Esophagus muscularis mucosa (tissue), 4 donors: ENCODE data around the gene ADAMTS6. TPM values are rescaled to one million over a fixed set of nuclear protein-coding genes. Genes with fewer than 3 reads are reported as not detected.

Experiments used
- DNase-seq: peaks from one replicate; pipeline ENCODE4 v3.0.0-alpha.2; 2017; ENCODE audit errors: extremely low spot score
- H3K27ac ChIP-seq, 4 donors: fragments of 200-600 bp; sonication (generic); replicated peaks in 1 of 4; 1 replicate in 3 of 4; 2 replicates in 1 of 4; pipeline ENCODE4 v1.5.1; 2016 to 2019; ENCODE audit warnings: mild to moderate bottlenecking in 1 of 4
- H3K27me3 ChIP-seq, 4 donors: fragments of 200-600 bp; sonication (generic); one replicate each; pipeline versions ENCODE4 v1.5.1 to v1.6.0; 2016 to 2019
- H3K36me3 ChIP-seq, 4 donors: fragments of 200-600 bp; sonication (generic); one replicate each; pipeline ENCODE4 v1.5.1; 2016 to 2019
- H3K4me1 ChIP-seq, 4 donors: fragments of 200-600 bp; sonication (generic); one replicate each; pipeline ENCODE4 v1.5.1; 2016 to 2019
- H3K4me3 ChIP-seq, 4 donors: fragments of 200-600 bp; sonication (generic); 1 replicate in 2 of 4; 2 replicates in 2 of 4; pipeline ENCODE4 v1.5.1; 2016 to 2019; ENCODE audit warnings: mild to moderate bottlenecking in 4 of 4, moderate library complexity in 1 of 4
- H3K9me3 ChIP-seq, 4 donors: fragments of 200-600 bp; sonication (generic); 1 replicate in 3 of 4; 2 replicates in 1 of 4; pipeline ENCODE4 v1.5.1; 2016 to 2019
- CTCF ChIP-seq, 3 experiments: fragments of 200-600 bp in 2 of 3; fragments of 450-650 bp in 1 of 3; sonication (generic) in 2 of 3; IDR thresholded peaks; one replicate each; pipeline ENCODE4 v1.5.1; 2017 to 2019; ENCODE audit warnings: antibody characterized with exemption in 3 of 3, mild to moderate bottlenecking in 2 of 3, moderate library complexity in 1 of 3
- EP300 ChIP-seq: sonication (generic); formaldehyde crosslinking; IDR thresholded peaks from one replicate; pipeline ENCODE4 v1.6.1; 2017; ENCODE audit warnings: antibody characterized with exemption
- POLR2A ChIP-seq: fragments of 450-650 bp; IDR thresholded peaks from one replicate; pipeline ENCODE4 v1.6.1; 2017; ENCODE audit warnings: antibody characterized with exemption, moderate library complexity, mild to moderate bottlenecking, low read depth
- POLR2AphosphoS5 ChIP-seq, 2 donors: sonication (generic); formaldehyde crosslinking; IDR thresholded peaks; one replicate each; pipeline ENCODE4 v1.6.1; 2017; ENCODE audit warnings: antibody characterized with exemption in 2 of 2
- WGBS: methylation state at CpG from one replicate; pipeline ENCODE4 v1.1.5; 2018; 5-methylcytosine and 5-hydroxymethylcytosine counted together
- intact Hi-C: fragments of 100-400 bp; cut with DNase I; formaldehyde crosslinking; loops from one replicate; pipeline ENCODE4 v1.15.1; 2023
- total RNA-seq, 4 donors: library from RNA; depleted of rRNA; stranded (reverse); fragments of >200 nt; gene quantifications; one replicate each; pipeline versions ENCODE4 v1.1.0 to v1.2.1, GENCODE V29; 2016

ADAMTS6 gene
- total RNA-seq, 4 donors from 2014 or later, result 1.4 to 4.2 (median 2.7) TPM

GRCh38 chr5:65434122-65434521 is 47.6 kb downstream of the ADAMTS6 start:
- 88% methylated on average over 3 of the region's 3 CpGs for WGBS
- Histone ChIP-seq H3K27ac (no peak overlapping the region), H3K4me1 (no peaks in the 10 kb centered on the region), H3K36me3 (no peaks in the 10 kb centered on the region), H3K4me3 (no peak overlapping the region), H3K27me3 (no peaks in the 10 kb centered on the region), H3K9me3 (no peaks in the 10 kb centered on the region)
- DNase-seq, result no peak
- intact Hi-C loops, result no loop called here
- TF ChIP-seq CTCF (IDR thresholded peaks at IDR 0.05) (no peak), EP300 (no peak), POLR2A (no peak)

GRCh38 chr5:65426656-65427055 is 55.1 kb downstream of the ADAMTS6 start:
- intact Hi-C loops, result no loop called here
- Histone ChIP-seq H3K9me3 (peaks cover 0 to 2% (median under 1%) of the 10 kb centered on the region in 4 donors), H3K4me1 (no peaks in the 10 kb centered on the region), H3K36me3 (no peaks in the 10 kb centered on the region), H3K4me3 (no peak overlapping the region), H3K27me3 (no peaks in the 10 kb centered on the region), H3K27ac (no peak overlapping the region)
- TF ChIP-seq CTCF (IDR thresholded peaks at IDR 0.05) (no peak), POLR2AphosphoS5 (IDR thresholded peaks at IDR 0.05) (no peak), EP300 (no peak), POLR2A (no peak)
- DNase-seq, result no peak

- no peaks in the 10 kb centered on the region for H3K4me1 ChIP-seq
- no peaks in the 10 kb centered on the region for H3K27me3 ChIP-seq
- H3K27ac ChIP-seq, result no peak overlapping the region
- no peak overlapping the region for H3K4me3 ChIP-seq
- H3K36me3 ChIP-seq, result no peaks in the 10 kb centered on the region
- peaks cover 0 to 20% (median 6%) of the 10 kb centered on the region in 4 donors for H3K9me3 ChIP-seq
- DNase-seq, result no peak
- WGBS, result 80% methylated on average over 1 of the region's 1 CpG
- intact Hi-C loops, result no loop called here
- TF ChIP-seq CTCF (IDR thresholded peaks at IDR 0.05) (no peak), EP300 (no peak), POLR2AphosphoS5 (IDR thresholded peaks at IDR 0.05) (no peak), POLR2A (no peak)
Measured at GRCh38 chr5:65423623-65424022, 58.1 kb downstream of the ADAMTS6 start.

GRCh38 chr5:65418661-65419060 is 63.1 kb downstream of the ADAMTS6 start:
- TF ChIP-seq POLR2AphosphoS5 (IDR thresholded peaks at IDR 0.05) (no peak), EP300 (no peak)
- intact Hi-C loops, result no loop called here
- WGBS, result 100% methylated on average over 2 of the region's 2 CpGs
- no peak overlapping the region for H3K27ac ChIP-seq
- no peaks in the 10 kb centered on the region for H3K36me3 ChIP-seq
- H3K4me1 ChIP-seq, result no peaks in the 10 kb centered on the region
- no peak overlapping the region for H3K4me3 ChIP-seq
- no peaks in the 10 kb centered on the region for H3K27me3 ChIP-seq
- DNase-seq, result no peak
- H3K9me3 ChIP-seq, result peaks cover 0 to 32% (median 18%) of the 10 kb centered on the region in 4 donors

- WGBS, result 61% methylated on average over 2 of the region's 2 CpGs
- intact Hi-C loops, result no loop called here
- TF ChIP-seq POLR2A (no peak), CTCF (IDR thresholded peaks at IDR 0.05) (no peak), POLR2AphosphoS5 (IDR thresholded peaks at IDR 0.05) (no peak), EP300 (no peak)
- Histone ChIP-seq H3K9me3 (peaks cover 0 to 14% (median 10%) of the 10 kb centered on the region in 4 donors), H3K36me3 (no peaks in the 10 kb centered on the region), H3K4me3 (no peak overlapping the region), H3K27ac (no peak overlapping the region), H3K27me3 (no peaks in the 10 kb centered on the region), H3K4me1 (no peaks in the 10 kb centered on the region)
- DNase-seq, result no peak
Measured at GRCh38 chr5:65413822-65414221, 67.9 kb downstream of the ADAMTS6 start.
